Activated naive CD4-positive, alpha-beta T cell treated with Interleukin-2 at 50 U/mL for 16 hours (primary cell): ENCODE results near the gene ETFA.
"Not testable (repeated sequence)": the region's sequence is repeated elsewhere in the genome, so short reads cannot be mapped to it uniquely, and the experiment has no call there.

Source experiments
- DNase-seq: peaks from one replicate; pipeline ENCODE4 v3.0.0-alpha.2; 2020

Gene ETFA

DNA sequence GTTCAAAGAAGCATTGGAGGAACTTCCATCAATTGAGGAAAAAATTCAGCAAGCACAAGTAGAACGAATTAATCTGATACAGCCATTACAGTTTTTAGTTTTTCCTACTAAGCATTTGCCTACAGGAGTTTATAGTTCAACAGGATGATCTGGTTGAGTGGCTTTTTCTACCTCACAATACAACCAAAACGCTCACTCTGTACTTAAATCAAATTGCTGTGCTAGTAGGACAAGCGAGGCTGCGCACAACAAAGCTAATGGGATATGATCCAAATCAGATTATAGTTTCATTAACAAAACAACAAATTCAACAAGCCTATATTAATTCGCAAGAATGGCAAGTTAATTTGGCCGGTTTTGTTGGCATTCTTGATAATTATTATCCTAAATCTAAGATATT, 44.2 kb downstream of the ETFA start:
- DNase-seq, result no peak

DNA sequence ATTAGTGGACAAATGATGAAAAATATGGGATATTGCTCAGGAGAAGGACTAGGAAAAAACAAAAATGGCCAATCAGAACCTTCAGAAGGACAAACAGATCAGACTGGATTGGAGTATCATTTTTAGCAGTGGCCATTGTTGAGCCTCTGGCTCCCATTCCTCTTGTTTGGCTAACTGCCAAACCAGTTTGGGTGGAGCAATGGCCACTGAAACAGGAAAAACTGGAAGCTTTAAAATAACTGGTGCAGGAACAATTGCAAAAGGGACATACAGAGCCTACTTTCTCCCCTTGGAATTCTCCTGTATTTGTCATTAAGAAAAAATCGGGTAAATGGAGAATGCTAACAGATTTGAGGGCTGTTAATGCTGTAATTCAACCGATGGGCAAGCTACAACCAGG, 45.5 kb downstream of the ETFA start:
- DNase-seq, result not testable (repeated sequence)

DNA sequence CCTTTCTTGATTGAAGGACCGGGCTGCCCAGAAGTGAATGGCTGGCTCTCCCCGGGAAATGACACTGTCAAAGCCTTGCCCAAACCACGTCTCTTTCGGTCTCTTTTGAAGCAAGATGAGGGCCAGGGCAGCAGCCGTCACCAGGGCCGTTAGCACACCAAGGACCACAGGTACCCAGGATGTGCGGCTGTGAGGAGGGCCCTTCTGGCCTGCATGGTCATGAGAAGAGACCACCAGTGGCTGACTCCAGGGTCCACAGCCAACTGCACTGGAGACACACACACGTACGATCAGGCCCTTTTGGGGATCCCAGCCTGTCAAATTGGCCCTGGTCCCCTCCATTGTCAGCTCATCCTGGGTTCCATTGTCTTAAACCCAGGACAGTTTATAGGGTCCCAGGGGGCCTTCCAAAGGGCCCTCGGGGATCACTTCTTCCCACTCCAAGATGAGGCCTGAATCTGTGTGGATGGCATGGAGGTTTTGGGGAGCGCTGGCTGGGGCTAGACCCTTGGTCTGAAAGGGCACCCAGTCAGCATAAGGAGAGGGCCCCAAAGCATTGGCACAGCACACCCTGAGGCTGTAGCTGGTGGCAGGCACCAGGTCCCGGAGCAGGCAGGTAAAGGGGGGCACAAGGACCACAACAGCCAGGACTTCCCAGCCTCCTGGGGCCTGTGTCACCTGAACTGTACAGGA, 50.9 kb downstream of the ETFA start:
- DNase-seq, result no peak

DNA sequence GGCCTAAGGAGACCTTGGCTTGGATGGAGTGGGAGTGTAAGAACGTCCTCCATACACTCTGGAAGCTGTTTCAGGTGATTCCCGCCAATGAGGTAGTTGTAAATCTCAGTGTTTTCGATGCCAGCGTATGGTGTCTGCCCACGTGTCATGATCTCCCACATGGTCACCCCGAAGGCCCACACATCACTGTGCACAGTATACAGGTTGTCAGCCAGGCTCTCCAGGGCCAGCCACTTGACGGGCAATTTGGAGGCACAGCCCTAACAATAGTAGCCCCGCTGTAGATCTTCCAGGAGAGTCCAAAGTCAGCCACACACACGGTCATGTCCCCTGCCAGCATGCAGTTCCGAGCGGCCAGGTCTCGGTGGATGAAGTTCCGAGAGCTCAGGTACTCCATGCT, 51.9 kb downstream of the ETFA start:
- DNase-seq, result no peak

DNA sequence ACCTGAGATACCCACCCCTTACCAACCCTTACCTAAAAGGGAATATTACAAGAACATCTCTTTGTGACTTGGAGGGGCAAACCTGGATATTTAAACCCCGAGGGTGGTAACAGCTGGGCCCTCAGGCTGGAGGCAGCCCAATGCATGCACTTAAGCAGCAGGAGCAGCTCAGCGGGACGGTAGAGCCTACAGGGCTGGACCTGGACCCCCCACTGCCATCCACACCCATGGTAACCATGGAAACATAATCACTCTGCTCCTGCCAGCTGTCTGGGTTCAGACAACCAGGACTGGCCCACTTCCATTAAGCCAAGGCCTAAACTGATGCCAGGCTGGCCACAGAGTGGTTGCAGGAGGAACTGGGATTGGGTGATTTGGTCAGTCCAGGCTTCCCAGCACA, 52.8 kb downstream of the ETFA start:
- no peak for DNase-seq

DNA sequence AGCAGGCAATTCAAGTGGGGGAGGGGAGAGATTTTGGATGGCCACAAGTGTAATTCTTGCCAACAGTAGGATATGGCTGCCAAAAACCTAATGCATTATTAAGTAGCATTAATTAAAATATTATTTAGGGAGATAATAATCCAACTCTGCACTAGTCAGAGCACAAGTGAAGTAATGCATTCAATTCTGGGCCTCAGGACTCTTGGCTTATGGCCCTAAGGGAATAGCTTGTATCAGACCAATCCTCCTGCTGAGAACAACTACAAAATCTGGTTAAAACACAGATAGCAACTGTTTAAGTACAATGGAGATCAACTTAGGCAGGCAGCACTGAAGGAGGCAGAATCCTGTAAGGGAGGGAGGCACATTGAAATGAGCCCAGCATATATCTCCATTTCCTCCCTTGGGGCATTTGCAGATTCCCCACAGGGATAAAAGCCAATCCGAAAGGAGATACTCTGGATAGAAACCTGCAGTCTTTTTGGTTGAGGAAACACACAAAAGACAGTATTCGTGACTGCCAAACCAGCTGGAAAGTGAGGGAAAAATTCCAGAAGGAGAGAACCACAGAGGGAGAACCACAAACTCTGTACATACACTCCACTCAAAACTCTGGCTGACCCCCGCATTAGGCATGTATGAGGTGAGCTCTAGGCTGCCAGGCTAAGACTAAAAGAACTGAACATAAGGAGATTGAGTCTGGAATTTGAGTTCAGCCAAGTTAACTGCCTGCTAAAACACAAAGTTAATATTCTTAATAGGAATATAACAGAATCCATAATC, 57.4 kb downstream of the ETFA start:
- DNase-seq, result no peak

DNA sequence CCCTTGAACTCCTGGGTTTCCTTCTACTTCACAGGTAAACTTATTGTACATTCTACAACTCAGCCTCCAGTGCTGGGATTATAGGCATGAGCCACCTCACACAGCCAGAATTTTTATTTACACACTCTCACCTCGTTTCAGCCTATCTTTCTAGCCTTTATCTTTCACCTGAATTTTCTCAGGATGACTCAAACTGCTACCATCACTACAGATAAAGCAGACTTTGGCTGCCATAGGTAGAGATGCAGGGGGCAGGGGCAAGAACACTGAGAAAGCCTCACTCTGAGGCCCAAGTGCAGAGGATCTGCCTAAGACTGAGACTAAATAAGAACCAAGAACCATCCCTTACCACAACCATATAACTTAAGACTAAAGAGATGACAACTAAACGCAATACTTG, 59.0 kb downstream of the ETFA start:
- no peak for DNase-seq

DNA sequence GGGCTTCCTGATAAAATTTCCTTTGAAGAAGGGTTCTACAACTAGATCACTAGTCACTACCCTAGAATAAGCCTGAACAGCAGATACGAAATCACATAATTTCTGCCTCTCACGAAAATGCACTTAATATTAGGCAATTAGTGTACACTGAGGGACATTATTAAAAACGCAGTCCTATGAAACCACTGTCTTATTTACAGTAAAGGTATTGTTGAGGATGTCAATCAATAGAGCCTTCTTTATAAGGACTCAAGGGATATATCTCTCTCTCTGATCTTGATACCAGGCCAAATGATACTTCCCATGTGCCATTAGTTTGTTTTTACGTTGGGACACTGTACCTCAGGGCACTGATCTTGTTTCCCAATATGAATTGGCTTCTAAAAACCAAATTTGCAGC, 59.6 kb downstream of the ETFA start:
- no peak for DNase-seq

DNA sequence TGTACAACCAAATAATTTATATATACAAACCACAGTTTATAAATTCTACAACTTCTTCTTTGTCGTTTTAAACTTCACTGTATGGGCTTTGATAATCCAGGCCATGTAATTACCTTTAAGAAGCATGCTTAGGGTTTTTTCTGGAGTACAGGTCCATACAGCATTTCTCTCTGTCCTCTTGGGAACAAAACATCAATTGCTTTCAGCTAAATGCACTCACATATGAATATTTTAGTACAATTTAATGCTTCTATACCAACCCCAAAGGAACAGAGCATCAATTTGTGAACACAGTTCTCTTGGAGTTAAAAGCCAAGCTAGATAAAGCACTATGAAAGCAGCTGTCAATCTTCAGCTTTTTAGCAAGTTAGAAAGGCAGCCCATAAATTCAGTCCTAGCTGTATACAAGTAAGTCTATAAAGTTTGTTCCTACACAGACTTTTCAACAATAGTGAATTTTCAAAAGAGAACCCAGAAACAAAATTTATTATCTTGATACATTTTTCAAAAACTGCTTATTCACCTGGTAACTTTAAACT, 66.1 kb downstream of the ETFA start:
- DNase-seq, result no peak

DNA sequence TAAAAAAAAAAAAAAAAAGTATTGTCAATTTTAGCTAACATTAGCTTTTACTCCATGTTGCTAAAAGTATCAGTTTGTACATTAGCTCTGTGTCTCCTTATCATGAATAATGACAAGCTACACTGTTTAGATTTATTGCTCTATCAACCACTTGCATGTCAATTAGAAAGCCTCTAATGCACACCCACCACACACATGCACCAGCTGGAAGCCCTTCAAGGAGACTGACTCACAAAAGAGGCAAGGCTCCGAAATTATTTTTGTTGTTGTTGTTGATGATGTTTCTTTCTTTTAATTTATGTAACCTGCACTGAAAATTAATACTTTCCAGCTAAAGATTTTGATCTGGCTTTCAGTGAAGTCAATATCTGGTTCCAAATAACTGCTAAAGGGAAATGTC, 71.5 kb downstream of the ETFA start:
- DNase-seq, result no peak

DNA sequence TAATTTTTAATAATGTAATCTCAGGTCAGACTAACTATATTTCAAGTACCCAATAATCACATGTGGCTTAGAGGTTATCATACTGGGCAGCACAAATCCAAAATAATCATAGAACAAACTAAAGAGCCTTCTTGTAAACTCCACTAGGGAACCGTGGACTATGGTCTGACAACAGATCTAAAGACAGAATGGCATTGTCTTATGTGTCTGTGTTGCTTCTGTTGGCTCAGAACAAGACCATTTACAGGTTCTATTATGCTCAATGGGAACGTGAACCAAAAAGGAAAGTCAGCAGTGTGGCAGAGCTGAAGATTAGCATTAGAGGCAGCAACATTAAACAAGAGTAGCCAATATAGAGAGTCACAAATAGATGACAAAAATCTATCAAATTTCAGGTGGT, 74.9 kb downstream of the ETFA start:
- no peak for DNase-seq

DNA sequence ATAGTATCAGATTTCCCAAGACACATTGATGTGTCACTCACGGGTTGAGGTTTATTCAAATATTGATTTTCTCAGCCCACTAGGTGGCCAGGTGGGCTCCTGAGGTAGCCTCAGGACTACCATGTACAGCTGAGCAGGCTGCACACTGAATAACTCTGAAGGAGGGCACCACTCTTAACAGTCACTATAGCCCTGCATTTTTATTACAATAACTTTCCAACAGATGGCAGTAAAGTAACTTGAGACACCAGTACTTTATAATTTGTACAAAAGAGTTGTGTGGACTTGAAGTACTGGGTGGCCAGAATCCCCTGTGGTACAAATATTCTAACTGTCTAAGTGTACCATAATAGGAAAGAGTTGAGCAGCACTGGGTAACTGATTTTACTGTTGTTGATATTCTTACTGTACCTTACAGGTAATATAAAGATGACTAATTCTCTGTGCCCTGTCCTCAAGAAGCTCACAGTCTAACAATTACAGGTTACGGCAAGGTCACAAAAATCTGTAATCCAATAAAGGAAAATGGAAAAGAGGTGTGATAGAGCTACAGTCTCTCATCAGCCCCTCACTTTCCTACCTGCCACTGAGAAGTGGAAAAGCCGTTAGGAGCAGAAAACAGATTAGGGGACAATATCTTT, 76.0 kb downstream of the ETFA start:
- no peak for DNase-seq

DNA sequence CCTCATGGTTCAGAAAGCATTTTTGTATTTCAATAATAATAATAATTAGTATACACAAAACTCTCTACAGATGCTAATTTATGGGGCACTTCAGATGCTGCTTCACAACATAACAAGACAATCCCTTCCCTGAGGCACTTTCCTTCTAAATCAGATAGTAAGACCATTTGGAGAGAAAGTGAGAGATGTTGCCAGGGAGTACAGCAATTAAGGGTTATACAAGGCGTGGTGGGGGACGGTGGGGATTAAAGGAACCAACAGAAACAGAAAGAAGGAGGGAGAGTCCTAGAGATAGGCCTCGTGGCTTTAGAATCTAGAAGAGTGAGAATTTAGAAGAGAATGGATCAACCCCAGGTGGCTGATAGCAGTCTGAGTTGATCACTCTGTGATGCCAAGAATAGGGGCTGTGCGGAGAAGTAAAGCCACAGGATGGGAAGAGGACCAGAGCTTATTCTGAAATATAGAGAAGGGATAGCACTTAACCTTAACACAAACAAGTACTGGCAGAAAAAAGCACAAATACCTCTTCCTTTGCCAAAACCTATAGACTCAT, 76.9 kb downstream of the ETFA start:
- DNase-seq, result no peak

DNA sequence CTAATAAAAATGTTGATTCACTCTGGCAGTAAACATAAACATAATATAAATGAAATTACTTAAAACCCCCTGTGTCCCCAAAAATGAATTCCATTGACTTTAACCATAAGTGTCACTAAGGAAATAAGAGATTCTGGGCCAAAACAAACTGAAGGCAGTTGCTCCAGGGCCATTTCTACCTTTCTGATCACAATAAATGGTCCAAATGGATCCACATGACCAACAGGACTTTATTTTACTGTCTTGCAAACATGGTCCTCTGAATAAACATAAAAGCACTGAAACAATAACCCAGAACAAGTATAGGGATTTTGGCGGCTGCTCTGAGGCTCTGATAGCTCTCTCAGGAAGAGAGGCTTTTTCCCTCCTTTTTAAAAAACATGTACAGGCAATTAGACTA, 77.3 kb downstream of the ETFA start:
- no peak for DNase-seq

DNA sequence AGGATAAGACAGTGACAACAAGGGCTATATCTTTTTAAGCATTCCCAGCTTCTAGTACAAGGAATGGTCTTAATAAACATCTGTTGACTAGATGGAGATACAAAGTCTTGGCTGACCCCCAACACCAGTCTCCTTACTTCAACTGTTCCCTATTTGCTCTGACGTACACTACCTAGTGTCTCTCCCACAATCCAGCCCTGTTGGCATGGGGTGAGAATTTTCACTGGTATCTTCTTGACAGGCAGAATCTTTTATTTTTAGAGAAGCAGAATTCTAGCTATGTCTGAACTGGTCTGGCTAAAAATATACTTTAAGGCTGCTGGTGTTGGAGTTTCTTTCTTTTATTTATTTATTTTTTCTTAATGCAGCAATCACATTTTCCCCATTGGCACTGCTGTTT, 82.0 kb downstream of the ETFA start:
- DNase-seq, result no peak

DNA sequence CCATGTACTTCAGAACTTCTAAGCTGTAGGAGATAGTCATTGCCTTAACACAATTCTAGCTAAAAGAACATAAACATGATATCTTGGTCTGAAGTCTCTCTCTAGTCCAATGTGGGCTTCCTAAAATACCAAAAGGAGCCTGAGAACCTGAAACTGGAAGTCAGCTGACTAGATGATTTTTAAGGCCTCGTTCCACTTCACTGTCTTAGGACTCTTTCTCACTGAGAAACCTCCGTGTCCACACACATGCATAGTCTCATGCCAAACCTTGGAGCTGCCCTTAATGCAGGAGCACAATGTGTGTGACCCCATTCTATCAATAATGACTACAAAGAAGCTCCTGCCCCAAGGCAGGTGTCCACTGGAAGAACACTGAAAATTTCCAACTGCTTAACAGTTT, 87.7 kb downstream of the ETFA start:
- no peak for DNase-seq

DNA sequence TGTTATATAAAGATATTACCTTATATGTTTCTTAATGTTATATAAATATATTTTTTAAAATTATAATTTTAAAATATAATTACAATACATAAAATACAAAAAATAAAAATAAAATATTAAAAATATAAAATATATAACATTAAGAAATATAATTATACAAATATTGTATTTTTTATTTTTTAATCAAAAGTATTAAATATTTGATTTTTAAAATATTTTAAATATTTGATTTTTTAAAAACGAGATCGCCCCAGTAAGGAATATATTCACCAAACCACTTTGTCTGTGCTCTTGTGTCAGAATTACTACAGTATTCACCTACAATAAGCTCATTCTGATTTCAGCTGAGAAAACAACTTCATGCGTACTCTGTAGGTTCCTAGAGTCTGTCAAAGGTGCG, 89.1 kb downstream of the ETFA start:
- no peak for DNase-seq

DNA sequence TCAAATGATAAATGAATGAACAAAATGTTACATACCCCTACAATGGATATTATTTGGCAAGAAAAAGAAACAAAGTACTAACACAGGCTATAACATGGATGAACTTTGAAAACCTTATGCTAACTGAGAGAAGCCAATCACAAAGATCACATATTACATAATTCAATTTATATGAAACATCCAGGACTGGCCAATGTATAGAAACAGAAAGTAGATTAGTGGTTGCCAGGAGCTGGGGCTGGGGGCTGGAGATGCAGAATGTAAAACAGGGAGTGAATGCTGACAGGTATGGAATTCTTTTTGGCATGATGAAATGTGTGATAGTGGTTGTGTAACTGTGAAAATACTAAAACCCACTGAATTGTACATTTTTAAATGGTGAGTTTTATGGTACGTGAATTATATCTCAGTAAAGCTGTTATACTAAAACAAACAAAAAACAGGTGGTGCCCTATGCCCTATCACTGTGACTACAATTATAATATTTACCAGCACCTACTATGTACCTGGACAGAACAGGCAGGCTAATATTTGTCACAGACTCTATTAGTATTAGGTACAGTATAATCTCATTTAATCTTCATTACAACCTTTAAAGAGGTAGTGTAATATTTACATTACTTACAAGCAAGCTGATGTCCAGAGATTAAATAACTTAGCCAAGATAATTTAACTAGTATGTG, 90.0 kb downstream of the ETFA start:
- DNase-seq, result no peak

DNA sequence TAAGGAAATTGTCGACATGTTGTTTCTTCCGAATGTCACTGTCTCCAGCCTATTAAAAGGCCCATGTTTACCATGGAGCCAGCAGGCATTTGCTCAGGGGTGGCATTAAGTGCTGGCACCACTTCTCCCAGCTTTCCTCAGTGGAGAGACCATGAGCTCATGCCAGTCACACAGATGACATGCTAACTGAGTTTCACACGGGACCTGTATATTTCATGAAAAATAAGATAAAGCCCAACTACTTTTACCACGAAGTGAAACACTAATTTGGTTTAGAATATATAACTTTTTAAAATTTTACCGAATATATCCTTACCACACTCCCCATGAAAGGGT, 93.4 kb downstream of the ETFA start:
- DNase-seq, result no peak

DNA sequence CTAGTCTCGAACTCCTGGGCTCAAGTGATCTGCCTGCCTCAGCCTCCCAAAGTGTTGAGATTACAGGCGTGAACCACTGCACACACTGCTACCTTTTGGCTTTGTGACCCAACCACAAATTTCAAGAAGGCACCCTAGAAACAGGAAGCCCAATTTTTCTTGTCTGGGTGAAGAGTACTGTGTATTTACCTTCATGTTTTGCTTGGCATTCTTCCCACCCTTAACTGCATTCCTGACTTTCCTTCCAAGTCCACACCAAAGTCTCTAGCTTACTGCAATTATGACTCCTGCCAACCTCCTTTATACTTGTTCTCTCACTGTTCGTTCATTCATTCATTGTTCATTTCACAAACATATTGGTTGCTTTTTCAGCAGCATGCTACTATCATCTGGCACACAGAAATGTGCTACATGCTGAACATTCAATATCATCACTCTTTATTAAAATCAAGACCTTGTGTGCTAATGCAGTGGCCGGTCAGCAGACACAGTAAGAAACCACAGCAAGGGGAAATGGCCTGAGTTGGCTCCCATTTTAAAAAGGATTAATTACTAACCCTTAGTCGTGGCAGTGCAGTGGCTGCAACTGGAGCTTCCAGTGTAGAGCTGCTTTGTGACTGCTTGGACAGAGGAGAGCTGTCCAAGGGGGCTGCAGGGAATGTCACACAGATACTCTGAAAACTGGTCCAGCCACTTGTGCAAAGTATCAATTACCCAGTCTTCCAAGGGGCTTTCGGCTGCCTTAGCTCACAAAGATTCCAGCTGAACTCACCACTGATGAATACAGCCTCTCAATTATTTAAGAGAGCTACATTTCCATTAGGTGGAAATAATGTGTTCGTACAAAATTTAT, 94.0 kb downstream of the ETFA start:
- DNase-seq, result no peak

DNA sequence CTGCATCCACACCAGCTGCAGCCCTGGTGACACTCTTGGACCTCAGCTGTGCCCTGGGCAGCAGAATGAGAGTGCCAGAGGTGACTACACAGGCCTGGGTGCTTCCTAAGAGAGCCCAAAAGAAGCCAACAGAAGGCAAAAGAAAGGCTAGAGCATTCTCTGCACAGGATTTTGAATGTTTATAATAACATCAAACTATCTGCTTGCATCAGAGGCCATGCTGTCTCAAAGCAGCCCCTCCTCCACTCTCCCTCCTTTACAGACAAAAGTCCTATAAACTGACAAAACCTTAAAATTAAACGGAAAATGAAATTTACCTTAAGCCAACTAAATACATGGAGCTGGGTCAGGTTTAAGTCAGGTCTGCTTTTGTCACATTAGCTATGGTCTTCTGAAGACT, 95.6 kb downstream of the ETFA start:
- DNase-seq, result no peak

DNA sequence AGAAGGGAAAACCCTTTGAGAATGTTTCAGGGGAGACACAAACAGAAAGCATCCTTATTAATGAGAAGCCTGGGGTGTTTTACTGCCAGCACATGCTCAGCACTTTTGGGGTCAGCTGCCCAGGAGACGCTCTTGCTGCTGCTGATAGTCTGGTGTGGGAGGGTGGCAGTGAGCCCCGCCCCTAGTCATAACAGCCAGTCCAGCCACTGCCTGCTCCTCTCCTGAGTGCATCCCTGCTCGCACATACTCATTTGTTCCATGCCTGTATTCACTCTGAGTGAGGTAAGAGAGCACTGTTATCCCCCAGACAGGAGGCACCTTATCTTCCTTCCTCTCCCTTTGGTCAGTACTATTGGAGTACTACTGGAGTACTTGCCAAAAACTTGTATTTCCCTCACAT, 101.3 kb downstream of the ETFA start:
- no peak for DNase-seq
